ENCODE data around the gene TP53I3.
"Not testable (repeated sequence)": the region's sequence is repeated elsewhere in the genome, so short reads cannot be mapped to it uniquely, and the experiment has no call there.

Gene TP53I3

GRCh38 chr2:24084386-24085199 lies at the start of gene TP53I3:
Gene TP53I3 (minus strand): TSS chr2:24084834. CDS start chr2:24084326, 508 bp downstream.
- Mint-ChIP-seq H3K4me3 (peak within 1 kb of the TSS; percentile 86), H3K4me1 (ENCODE audit: low read depth) (peaks cover 11% of the 10 kb centered on the region), H3K9me3 (ENCODE audit: low read depth) (no peaks in the 10 kb centered on the region), H3K27me3 (no peaks in the 10 kb centered on the region), H3K36me3 (peaks cover 3% of the 10 kb centered on the region), H3K27ac (no peak within 1 kb of the TSS)

- Mint-ChIP-seq H3K4me1 (ENCODE audit: low read depth) (peaks cover 5% of the 10 kb centered on the region), H3K27me3 (no peaks in the 10 kb centered on the region), H3K9me3 (ENCODE audit: low read depth) (peaks cover 8% of the 10 kb centered on the region), H3K27ac (no peak overlapping the region), H3K4me3 (no peak overlapping the region), H3K36me3 (peaks cover 7% of the 10 kb centered on the region)
These were observed 47.9 kb upstream of the TP53I3 start for GRCh38 chr2:24132543-24132942.

- Mint-ChIP-seq H3K9me3 (ENCODE audit: low read depth) (no peaks in the 10 kb centered on the region), H3K36me3 (no peaks in the 10 kb centered on the region)
These were observed 41.3 kb upstream of the TP53I3 start for GRCh38 chr2:24125956-24126355.

GRCh38 chr2:24123922-24124580 lies 39.4 kb upstream of the TP53I3 start:
- H3K4me3 Mint-ChIP-seq: peak overlapping the region; percentile 83
- no peaks in the 10 kb centered on the region for H3K36me3 Mint-ChIP-seq
- H3K27ac Mint-ChIP-seq: peak overlapping the region; percentile 77
- H3K9me3 Mint-ChIP-seq (ENCODE audit: low read depth): no peaks in the 10 kb centered on the region
- peaks cover 15% of the 10 kb centered on the region for H3K4me1 Mint-ChIP-seq (ENCODE audit: low read depth)
- no peaks in the 10 kb centered on the region for H3K27me3 Mint-ChIP-seq

More at GRCh38 chr2:24125956-24126355, 41.3 kb upstream of the TP53I3 start:
- Mint-ChIP-seq H3K27me3 (no peaks in the 10 kb centered on the region), H3K4me1 (ENCODE audit: low read depth) (peaks cover 19% of the 10 kb centered on the region), H3K27ac (no peak overlapping the region), H3K4me3 (no peak overlapping the region)

- Mint-ChIP-seq H3K27me3 (no peaks in the 10 kb centered on the region), H3K9me3 (ENCODE audit: low read depth) (no peaks in the 10 kb centered on the region), H3K4me1 (ENCODE audit: low read depth) (peaks cover 14% of the 10 kb centered on the region), H3K4me3 (peak within 1 kb of the TSS; percentile 86), H3K27ac (peak within 1 kb of the TSS; percentile 83), H3K36me3 (no peaks in the 10 kb centered on the region)
These were observed 38.7 kb upstream of the TP53I3 start, which contains the start of the genes FAM228B and PFN4 for GRCh38 chr2:24123195-24123921. Gene FAM228B (plus strand): TSS chr2:24123469. CDS start chr2:24124362, 893 bp downstream. Gene PFN4 (minus strand): TSS chr2:24123334. CDS start chr2:24122535, 799 bp downstream.

- no peaks in the 10 kb centered on the region for H3K27me3 Mint-ChIP-seq
- H3K27ac Mint-ChIP-seq: peak overlapping the region; percentile 83
- H3K9me3 Mint-ChIP-seq (ENCODE audit: low read depth): no peaks in the 10 kb centered on the region
- no peaks in the 10 kb centered on the region for H3K36me3 Mint-ChIP-seq
- peaks cover 14% of the 10 kb centered on the region for H3K4me1 Mint-ChIP-seq (ENCODE audit: low read depth)
- peak overlapping the region; percentile 86 for H3K4me3 Mint-ChIP-seq
These were observed 37.9 kb upstream of the TP53I3 start for GRCh38 chr2:24122366-24123194.

- Mint-ChIP-seq H3K4me1 (ENCODE audit: low read depth) (peaks cover 12% of the 10 kb centered on the region), H3K9me3 (ENCODE audit: low read depth) (no peaks in the 10 kb centered on the region), H3K27me3 (no peaks in the 10 kb centered on the region), H3K27ac (no peak overlapping the region), H3K4me3 (no peak overlapping the region), H3K36me3 (no peaks in the 10 kb centered on the region)
These were observed 36.8 kb upstream of the TP53I3 start for GRCh38 chr2:24121469-24121868.

GRCh38 chr2:24121066-24121465 lies 36.4 kb upstream of the TP53I3 start:
- H3K36me3 Mint-ChIP-seq: no peaks in the 10 kb centered on the region
- H3K27ac Mint-ChIP-seq: no peak overlapping the region
- H3K27me3 Mint-ChIP-seq: no peaks in the 10 kb centered on the region
- H3K4me1 Mint-ChIP-seq (ENCODE audit: low read depth): peaks cover 12% of the 10 kb centered on the region
- no peaks in the 10 kb centered on the region for H3K9me3 Mint-ChIP-seq (ENCODE audit: low read depth)
- H3K4me3 Mint-ChIP-seq: no peak overlapping the region

- Mint-ChIP-seq H3K36me3 (peaks cover 2% of the 10 kb centered on the region), H3K27me3 (no peaks in the 10 kb centered on the region), H3K27ac (no peak overlapping the region), H3K4me3 (no peak overlapping the region), H3K9me3 (ENCODE audit: low read depth) (peaks cover 6% of the 10 kb centered on the region), H3K4me1 (ENCODE audit: low read depth) (peaks cover 5% of the 10 kb centered on the region)
These were observed 33.3 kb upstream of the TP53I3 start for GRCh38 chr2:24117902-24118301.

- Mint-ChIP-seq H3K27me3 (no peaks in the 10 kb centered on the region), H3K4me3 (no peak overlapping the region), H3K36me3 (peaks cover 4% of the 10 kb centered on the region), H3K4me1 (ENCODE audit: low read depth) (no peaks in the 10 kb centered on the region), H3K9me3 (ENCODE audit: low read depth) (peaks cover 6% of the 10 kb centered on the region), H3K27ac (no peak overlapping the region)
These were observed 30.4 kb upstream of the TP53I3 start for GRCh38 chr2:24115057-24115456.

- Mint-ChIP-seq H3K9me3 (ENCODE audit: low read depth) (peaks cover 12% of the 10 kb centered on the region), H3K27me3 (no peaks in the 10 kb centered on the region), H3K4me1 (ENCODE audit: low read depth) (no peaks in the 10 kb centered on the region), H3K36me3 (peaks cover 4% of the 10 kb centered on the region), H3K27ac (no peak overlapping the region), H3K4me3 (no peak overlapping the region)
These were observed 26.8 kb upstream of the TP53I3 start for GRCh38 chr2:24111407-24111901.

- Mint-ChIP-seq H3K36me3 (peaks cover 6% of the 10 kb centered on the region), H3K27me3 (no peaks in the 10 kb centered on the region), H3K9me3 (ENCODE audit: low read depth) (peaks cover 12% of the 10 kb centered on the region), H3K4me3 (no peak overlapping the region), H3K4me1 (ENCODE audit: low read depth) (no peaks in the 10 kb centered on the region), H3K27ac (no peak overlapping the region)
These were observed 26.1 kb upstream of the TP53I3 start for GRCh38 chr2:24110660-24111303.

- not testable (repeated sequence) for H3K36me3 Mint-ChIP-seq; H3K27me3 Mint-ChIP-seq; H3K4me3 Mint-ChIP-seq; H3K27ac Mint-ChIP-seq; H3K4me1 Mint-ChIP-seq (ENCODE audit: low read depth)
- H3K9me3 Mint-ChIP-seq (ENCODE audit: low read depth): peaks cover 14% of the 10 kb centered on the region
These were observed 24.8 kb upstream of the TP53I3 start for GRCh38 chr2:24109431-24109830.

- Mint-ChIP-seq H3K4me1 (ENCODE audit: low read depth) (no peaks in the 10 kb centered on the region), H3K27ac (no peak overlapping the region), H3K4me3 (no peak overlapping the region), H3K27me3 (no peaks in the 10 kb centered on the region), H3K36me3 (peaks cover 11% of the 10 kb centered on the region), H3K9me3 (ENCODE audit: low read depth) (peaks cover 9% of the 10 kb centered on the region)
These were observed 22.7 kb upstream of the TP53I3 start for GRCh38 chr2:24107336-24107735.
